Activated naive CD4-positive, alpha-beta T cell treated with anti-CD3 and anti-CD28 coated beads, Interleukin-2, amount 50 U/mL, for 24 hours (primary cell): ENCODE results near the gene PANX3.

ENCODE experiments used
- H3K27ac Mint-ChIP-seq: one replicate; pipeline ENCODE4 v1.8.0; 2021; ENCODE audit warnings: mild to moderate bottlenecking, mixed read lengths
- H3K27me3 Mint-ChIP-seq: one replicate; pipeline ENCODE4 v1.8.0; 2021; ENCODE audit warnings: mixed read lengths
- H3K36me3 Mint-ChIP-seq: one replicate; pipeline ENCODE4 v1.8.0; 2021; ENCODE audit warnings: mixed read lengths
- H3K4me1 Mint-ChIP-seq: one replicate; pipeline ENCODE4 v1.8.0; 2021; ENCODE audit warnings: mixed read lengths
- H3K4me3 Mint-ChIP-seq: one replicate; pipeline ENCODE4 v1.8.0; 2021; ENCODE audit warnings: mild to moderate bottlenecking, mixed read lengths
- H3K9me3 Mint-ChIP-seq: one replicate; pipeline ENCODE4 v1.8.0; 2021; ENCODE audit warnings: mixed read lengths

PANX3 gene, protein sequence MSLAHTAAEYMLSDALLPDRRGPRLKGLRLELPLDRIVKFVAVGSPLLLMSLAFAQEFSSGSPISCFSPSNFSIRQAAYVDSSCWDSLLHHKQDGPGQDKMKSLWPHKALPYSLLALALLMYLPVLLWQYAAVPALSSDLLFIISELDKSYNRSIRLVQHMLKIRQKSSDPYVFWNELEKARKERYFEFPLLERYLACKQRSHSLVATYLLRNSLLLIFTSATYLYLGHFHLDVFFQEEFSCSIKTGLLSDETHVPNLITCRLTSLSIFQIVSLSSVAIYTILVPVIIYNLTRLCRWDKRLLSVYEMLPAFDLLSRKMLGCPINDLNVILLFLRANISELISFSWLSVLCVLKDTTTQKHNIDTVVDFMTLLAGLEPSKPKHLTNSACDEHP

DNA sequence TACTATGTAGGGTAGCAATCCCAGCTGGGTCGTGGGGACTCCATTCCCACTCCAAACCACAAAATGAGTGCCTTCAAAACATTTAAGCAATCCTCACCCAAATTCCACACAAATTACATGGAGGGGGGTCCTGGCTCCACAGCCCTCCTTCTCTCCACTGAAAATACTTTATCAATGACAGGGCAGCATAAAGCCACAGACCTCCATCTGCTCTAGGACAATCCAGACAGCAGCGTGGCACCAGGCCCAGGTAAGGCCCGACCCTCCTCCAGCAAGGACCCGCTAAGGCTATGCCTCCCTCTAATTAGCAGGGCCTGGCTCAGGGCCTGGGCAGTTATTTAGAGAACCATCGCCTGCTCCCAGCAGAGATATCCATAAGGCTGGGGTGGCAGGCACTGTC, at the start of gene PANX3:
Gene PANX3 (plus strand): TSS at position 365 of the 400 bp plus-strand sequence. CDS start 129 bp downstream, outside the sequence.
- H3K27me3 Mint-ChIP-seq: no peaks in the 10 kb centered on the region
- no peaks in the 10 kb centered on the region for H3K36me3 Mint-ChIP-seq
- H3K9me3 Mint-ChIP-seq: no peaks in the 10 kb centered on the region
- H3K4me1 Mint-ChIP-seq: peaks cover 8% of the 10 kb centered on the region
- peak within 1 kb of the TSS; percentile 38 for H3K27ac Mint-ChIP-seq
- H3K4me3 Mint-ChIP-seq: no peak within 1 kb of the TSS

DNA sequence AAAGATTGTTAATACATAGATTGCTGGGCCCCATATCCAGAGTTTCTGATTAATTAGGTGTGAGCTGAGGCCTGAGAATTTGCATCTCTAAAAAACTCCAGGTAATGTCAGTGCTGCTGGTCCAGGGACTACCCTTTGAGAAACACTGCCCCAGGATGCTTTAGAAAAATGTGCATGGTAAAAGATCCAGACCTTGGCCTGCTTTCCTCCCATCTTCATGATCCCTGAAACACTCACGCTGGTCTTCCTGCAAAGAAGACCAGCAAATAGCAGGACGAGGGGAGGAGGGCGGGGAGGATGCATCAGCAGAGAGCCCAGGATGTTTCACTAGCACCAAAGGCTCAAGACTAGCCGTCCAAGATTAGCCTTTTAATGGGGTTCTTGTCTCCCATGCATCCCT, 41.5 kb upstream of the PANX3 start, which contains the start of gene OR8A1:
Gene OR8A1 (plus strand): TSS at position 301 of the 400 bp plus-strand sequence. CDS start 123 bp downstream, outside the sequence.
- Mint-ChIP-seq H3K27ac (no peak within 1 kb of the TSS), H3K4me1 (no peaks in the 10 kb centered on the region), H3K4me3 (no peak within 1 kb of the TSS), H3K27me3 (peaks cover 17% of the 10 kb centered on the region), H3K9me3 (no peaks in the 10 kb centered on the region), H3K36me3 (no peaks in the 10 kb centered on the region)

DNA sequence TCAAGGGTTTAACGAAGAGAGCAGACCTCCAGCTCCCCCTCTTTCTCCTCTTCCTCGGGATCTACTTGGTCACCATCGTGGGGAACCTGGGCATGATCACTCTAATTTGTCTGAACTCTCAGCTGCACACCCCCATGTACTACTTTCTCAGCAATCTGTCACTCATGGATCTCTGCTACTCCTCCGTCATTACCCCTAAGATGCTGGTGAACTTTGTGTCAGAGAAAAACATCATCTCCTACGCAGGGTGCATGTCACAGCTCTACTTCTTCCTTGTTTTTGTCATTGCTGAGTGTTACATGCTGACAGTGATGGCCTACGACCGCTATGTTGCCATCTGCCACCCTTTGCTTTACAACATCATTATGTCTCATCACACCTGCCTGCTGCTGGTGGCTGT, 41.1 kb upstream of the PANX3 start:
- Mint-ChIP-seq H3K9me3 (no peaks in the 10 kb centered on the region), H3K4me3 (no peak overlapping the region), H3K27ac (no peak overlapping the region), H3K36me3 (no peaks in the 10 kb centered on the region), H3K27me3 (peaks cover 19% of the 10 kb centered on the region), H3K4me1 (no peaks in the 10 kb centered on the region)

DNA sequence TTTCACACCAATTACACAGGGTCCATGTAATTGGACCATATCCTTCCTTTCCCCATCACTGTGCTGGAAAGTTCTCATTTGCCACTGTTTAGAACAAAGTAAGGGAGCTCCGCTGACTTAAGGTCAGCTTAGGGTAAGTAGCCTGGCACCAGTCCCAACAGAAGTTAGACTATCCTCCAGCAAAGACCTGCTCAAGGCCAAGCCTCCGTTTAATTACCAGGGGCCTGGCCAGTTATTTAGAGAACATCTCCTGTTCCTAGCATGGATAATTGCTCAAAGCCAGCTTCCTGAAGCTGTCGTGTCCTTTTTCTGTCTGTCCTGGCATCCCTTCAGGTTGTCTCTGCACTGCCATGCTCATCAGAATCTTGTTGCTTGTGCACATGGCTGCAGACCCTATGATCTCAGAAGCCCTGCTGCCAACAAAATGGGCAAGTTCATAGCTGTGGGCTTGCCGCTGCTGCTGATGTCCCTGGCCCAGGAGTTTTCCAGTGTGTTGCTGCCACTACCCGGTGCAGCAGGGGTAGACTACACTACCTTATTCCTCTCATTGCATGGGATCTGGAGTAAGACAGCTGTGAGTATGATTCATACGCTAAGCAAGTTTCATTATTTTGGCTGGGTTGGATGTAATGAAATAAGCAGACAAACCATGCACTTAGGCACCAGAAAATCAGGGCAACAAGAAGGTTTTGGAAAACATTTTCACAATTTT, 33.4 kb upstream of the PANX3 start:
- Mint-ChIP-seq H3K4me3 (no peak overlapping the region), H3K36me3 (no peaks in the 10 kb centered on the region), H3K27me3 (peaks cover 6% of the 10 kb centered on the region), H3K27ac (no peak overlapping the region), H3K4me1 (no peaks in the 10 kb centered on the region), H3K9me3 (no peaks in the 10 kb centered on the region)

- Mint-ChIP-seq H3K36me3 (no peaks in the 10 kb centered on the region), H3K9me3 (no peaks in the 10 kb centered on the region), H3K4me1 (no peaks in the 10 kb centered on the region), H3K4me3 (no peak overlapping the region), H3K27me3 (peaks cover 6% of the 10 kb centered on the region), H3K27ac (no peak overlapping the region)
These were observed 32.5 kb upstream of the PANX3 start for GRCh38 chr11:124578761-124579160.

- Mint-ChIP-seq H3K4me1 (no peaks in the 10 kb centered on the region), H3K36me3 (no peaks in the 10 kb centered on the region), H3K9me3 (no peaks in the 10 kb centered on the region), H3K27me3 (peaks cover 3% of the 10 kb centered on the region), H3K4me3 (no peak overlapping the region), H3K27ac (no peak overlapping the region)
These were observed 29.4 kb upstream of the PANX3 start for GRCh38 chr11:124581817-124582216.

GRCh38 chr11:124582565-124582964, 28.7 kb upstream of the PANX3 start:
- no peaks in the 10 kb centered on the region for H3K9me3 Mint-ChIP-seq
- H3K4me1 Mint-ChIP-seq: no peaks in the 10 kb centered on the region
- H3K4me3 Mint-ChIP-seq: no peak overlapping the region
- H3K27ac Mint-ChIP-seq: no peak overlapping the region
- H3K27me3 Mint-ChIP-seq: peaks cover 8% of the 10 kb centered on the region
- no peaks in the 10 kb centered on the region for H3K36me3 Mint-ChIP-seq

DNA sequence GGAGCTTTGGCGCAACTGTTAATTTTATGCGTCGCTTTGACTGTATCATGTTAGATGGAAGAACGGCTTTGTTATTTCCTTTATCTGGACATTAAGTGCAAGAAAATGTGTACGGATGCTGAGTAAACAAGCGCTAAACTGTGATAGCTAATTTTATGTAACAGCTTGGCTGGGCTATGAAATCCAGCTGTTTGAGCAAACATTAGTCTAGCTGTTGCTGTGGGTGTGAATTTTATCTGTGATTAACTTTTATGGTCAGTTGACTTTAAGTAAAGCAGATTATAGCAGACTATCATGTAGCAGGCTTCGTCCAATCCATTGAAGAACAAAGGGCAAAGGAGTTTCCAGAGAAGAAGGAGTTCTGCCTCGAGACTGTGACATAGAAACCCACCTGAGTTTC, 27.4 kb upstream of the PANX3 start:
- Mint-ChIP-seq H3K4me3 (no peak overlapping the region), H3K4me1 (no peaks in the 10 kb centered on the region), H3K27ac (no peak overlapping the region), H3K9me3 (no peaks in the 10 kb centered on the region), H3K27me3 (peaks cover 10% of the 10 kb centered on the region), H3K36me3 (no peaks in the 10 kb centered on the region)

DNA sequence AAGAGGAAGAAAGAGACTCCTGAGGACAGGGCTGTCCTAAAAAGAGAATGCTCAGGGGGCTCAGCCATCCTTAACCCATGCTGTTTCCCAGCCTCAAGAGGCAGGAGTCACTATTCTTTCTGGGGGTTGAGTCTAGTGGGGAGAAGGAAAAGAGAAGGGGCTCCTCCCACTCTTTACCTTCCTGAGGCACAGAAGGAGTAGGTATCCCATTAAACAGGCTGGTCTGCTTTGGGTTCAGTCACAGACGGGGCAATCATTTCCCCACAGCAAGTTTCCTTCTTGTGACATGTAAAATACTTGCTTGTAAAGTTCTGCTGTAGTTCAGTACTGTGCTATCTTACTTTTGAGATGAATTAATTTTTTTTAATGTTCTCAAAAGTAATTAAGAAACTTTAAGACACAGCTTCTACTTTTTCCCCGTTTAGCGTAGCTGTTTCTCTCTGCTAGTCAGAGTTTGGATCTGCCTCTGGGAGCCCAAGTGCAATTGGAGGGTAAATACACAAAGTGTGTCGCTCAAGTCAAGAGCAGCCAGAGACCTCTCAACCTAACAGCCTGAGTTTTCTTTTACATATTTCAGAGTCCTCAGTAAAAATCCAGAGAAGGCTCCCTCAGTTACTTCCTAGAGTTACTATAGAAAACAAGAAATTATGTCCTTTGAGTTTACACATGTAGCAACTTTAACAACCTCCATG, 26.4 kb upstream of the PANX3 start:
- Mint-ChIP-seq H3K27ac (no peak overlapping the region), H3K27me3 (peaks cover 11% of the 10 kb centered on the region), H3K4me1 (no peaks in the 10 kb centered on the region), H3K4me3 (no peak overlapping the region), H3K36me3 (no peaks in the 10 kb centered on the region), H3K9me3 (no peaks in the 10 kb centered on the region)

GRCh38 chr11:124586238-124586860, 24.9 kb upstream of the PANX3 start:
- Mint-ChIP-seq H3K4me1 (no peaks in the 10 kb centered on the region), H3K36me3 (peaks cover 1% of the 10 kb centered on the region), H3K27ac (peak overlapping the region; percentile 76), H3K27me3 (peaks cover 15% of the 10 kb centered on the region), H3K4me3 (no peak overlapping the region), H3K9me3 (no peaks in the 10 kb centered on the region)

DNA sequence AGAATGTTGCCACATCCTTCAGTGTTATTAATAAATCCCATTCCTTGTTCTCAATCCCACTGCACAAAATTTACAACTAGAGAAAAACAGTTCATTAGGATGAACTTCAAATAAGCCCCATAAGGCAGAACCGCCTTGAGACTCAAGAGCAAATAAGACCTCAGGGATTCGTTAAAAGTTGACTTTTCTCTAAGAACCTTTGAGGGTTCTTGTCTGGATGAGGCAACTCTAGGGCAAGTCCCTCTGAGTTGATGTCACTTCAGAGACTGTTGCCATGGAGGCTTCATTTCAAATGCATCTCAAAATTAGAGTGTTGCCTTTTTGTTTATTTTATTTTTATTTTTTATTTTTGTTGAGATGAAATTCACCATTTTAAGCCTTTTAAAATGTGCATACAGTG, 19.8 kb upstream of the PANX3 start:
- Mint-ChIP-seq H3K4me1 (no peaks in the 10 kb centered on the region), H3K27me3 (peaks cover 19% of the 10 kb centered on the region), H3K4me3 (no peak overlapping the region), H3K27ac (no peak overlapping the region), H3K9me3 (no peaks in the 10 kb centered on the region), H3K36me3 (peaks cover 1% of the 10 kb centered on the region)

GRCh38 chr11:124592627-124593026, 18.6 kb upstream of the PANX3 start:
- Mint-ChIP-seq H3K4me3 (no peak overlapping the region), H3K9me3 (no peaks in the 10 kb centered on the region), H3K36me3 (peaks cover 1% of the 10 kb centered on the region), H3K27me3 (peaks cover 14% of the 10 kb centered on the region), H3K27ac (no peak overlapping the region), H3K4me1 (no peaks in the 10 kb centered on the region)

DNA sequence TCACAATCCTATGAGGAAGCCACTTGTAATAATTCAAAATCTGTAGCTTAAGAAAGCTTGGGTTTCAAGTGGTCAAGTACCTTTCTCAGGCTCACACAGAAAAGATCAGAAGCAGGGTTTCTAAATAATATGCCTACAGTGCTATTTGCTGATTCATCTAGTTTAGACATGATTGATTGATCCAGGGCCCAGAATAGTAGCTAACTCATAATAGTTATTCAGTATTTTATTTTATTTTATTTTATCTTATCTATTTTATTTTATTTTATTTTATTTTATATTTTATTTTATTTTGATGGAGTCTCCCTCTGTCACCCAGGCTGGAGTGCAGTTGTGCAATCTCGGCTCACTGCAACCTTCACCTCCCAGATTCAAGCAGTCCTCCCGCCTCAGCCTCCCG, 15.9 kb upstream of the PANX3 start:
- H3K27ac Mint-ChIP-seq: no peak overlapping the region
- no peak overlapping the region for H3K4me3 Mint-ChIP-seq
- H3K27me3 Mint-ChIP-seq: peaks cover 10% of the 10 kb centered on the region
- no peaks in the 10 kb centered on the region for H3K4me1 Mint-ChIP-seq
- H3K9me3 Mint-ChIP-seq: no peaks in the 10 kb centered on the region
- H3K36me3 Mint-ChIP-seq: no peaks in the 10 kb centered on the region

DNA sequence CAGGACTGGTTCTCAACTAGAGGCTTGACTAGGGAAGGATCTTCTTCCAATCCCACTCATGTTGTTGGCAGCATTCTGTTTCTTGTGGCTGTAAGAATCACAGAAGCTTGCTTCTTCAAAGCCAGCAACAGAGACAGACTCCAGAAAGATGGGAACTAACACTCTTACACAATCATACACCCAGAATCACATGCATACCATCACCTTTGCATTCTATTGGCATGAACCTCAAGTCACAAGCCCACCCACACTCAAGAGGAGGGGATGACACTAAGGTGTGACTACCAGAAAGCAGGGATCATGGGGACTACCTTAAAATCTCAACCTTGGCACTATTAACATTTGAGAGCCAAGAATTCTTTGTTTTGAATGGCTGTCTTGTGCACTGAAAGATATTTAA, 13.6 kb upstream of the PANX3 start:
- peaks cover 18% of the 10 kb centered on the region for H3K27me3 Mint-ChIP-seq
- H3K36me3 Mint-ChIP-seq: no peaks in the 10 kb centered on the region
- H3K4me1 Mint-ChIP-seq: no peaks in the 10 kb centered on the region

GRCh38 chr11:124600621-124601320, 10.5 kb upstream of the PANX3 start:
- no peak overlapping the region for H3K27ac Mint-ChIP-seq
- H3K36me3 Mint-ChIP-seq: no peaks in the 10 kb centered on the region
- H3K9me3 Mint-ChIP-seq: no peaks in the 10 kb centered on the region
- no peak overlapping the region for H3K4me3 Mint-ChIP-seq
- H3K4me1 Mint-ChIP-seq: no peaks in the 10 kb centered on the region
- H3K27me3 Mint-ChIP-seq: peaks cover 16% of the 10 kb centered on the region

More for the DNA sequence above, 13.6 kb upstream of the PANX3 start:
- no peak overlapping the region for H3K4me3 Mint-ChIP-seq
- no peak overlapping the region for H3K27ac Mint-ChIP-seq
- H3K9me3 Mint-ChIP-seq: no peaks in the 10 kb centered on the region
